Thoracic aorta (tissue), 2 donors: Measurements from ENCODE around the gene PARK7. TPM values are rescaled to one million over a fixed set of nuclear protein-coding genes. Genes with fewer than 3 reads are reported as not detected.

ENCODE experiments used
- ATAC-seq: fragments of 150-250 bp; one replicate; pipeline ENCODE4 v1.8.0; 2017; ENCODE audit warnings: low read depth; ENCODE audit not compliant: insufficient number of reproducible peaks, low FRiP score
- DNase-seq: peaks from one replicate; pipeline ENCODE4 v3.0.0-alpha.2; 2020; ENCODE audit warnings: low spot score
- H3K27ac ChIP-seq, 2 donors: fragments of 200-600 bp; sonication (generic); 1 replicate in 1 of 2; 2 replicates in 1 of 2; pipeline ENCODE4 v1.5.1; 2016; ENCODE audit warnings: mild to moderate bottlenecking in 2 of 2, moderate library complexity in 2 of 2
- H3K27me3 ChIP-seq: fragments of 200-600 bp; sonication (generic); replicated peaks from 2 replicates; pipeline ENCODE4 v1.6.0; 2016; ENCODE audit warnings: mild to moderate bottlenecking; ENCODE audit not compliant: insufficient read depth
- H3K36me3 ChIP-seq: fragments of 200-600 bp; sonication (generic); one replicate; pipeline ENCODE4 v1.5.1; 2016
- H3K4me1 ChIP-seq, 2 donors: fragments of 200-600 bp; sonication (generic); 1 replicate in 1 of 2; 2 replicates in 1 of 2; pipeline versions ENCODE4 v1.5.1 to v1.6.0; 2016; ENCODE audit warnings: low read depth in 2 of 2, mild to moderate bottlenecking in 1 of 2; ENCODE audit not compliant: control insufficient read depth in 1 of 2
- H3K4me3 ChIP-seq: fragments of 200-600 bp; sonication (generic); 2 replicates; pipeline ENCODE4 v1.5.1; 2016; ENCODE audit warnings: mild to moderate bottlenecking
- H3K9me3 ChIP-seq: fragments of 200-600 bp; sonication (generic); 2 replicates; pipeline ENCODE4 v1.5.1; 2016
- CTCF ChIP-seq: fragments of 200-600 bp; sonication (generic); IDR thresholded peaks from one replicate; pipeline ENCODE4 v1.5.1; 2019; ENCODE audit warnings: antibody characterized with exemption
- total RNA-seq, 2 donors: library from RNA; depleted of rRNA; stranded (reverse); fragments of >200 nt; gene quantifications; one replicate each; pipeline versions ENCODE4 v1.1.0 to v1.2.3, GENCODE V29; 2016

Gene PARK7
- total RNA-seq, 2 donors from 2014 or later = 140 to 145 TPM

GRCh38 chr1:8004803-8005573 is 43.5 kb downstream of the PARK7 start:
- DNase-seq (peak; percentile 66), ATAC-seq (peak; percentile 98)
- TF ChIP-seq CTCF = no peak
- H3K36me3 ChIP-seq = peaks cover 11% of the 10 kb centered on the region
- H3K9me3 ChIP-seq = no peaks in the 10 kb centered on the region
- peak overlapping the region; percentile 25 for H3K4me3 ChIP-seq
- peaks cover 6 to 23% of the 10 kb centered on the region in 2 donors for H3K4me1 ChIP-seq
- H3K27ac ChIP-seq = peak overlapping the region; percentile 59 to 60
- no peaks in the 10 kb centered on the region for H3K27me3 ChIP-seq

GRCh38 chr1:8006037-8006963 is 44.8 kb downstream of the PARK7 start:
- ATAC-seq (no peak), DNase-seq (no peak)
- no peaks in the 10 kb centered on the region for H3K27me3 ChIP-seq
- H3K27ac ChIP-seq = peak overlapping the region in 1 of 2 donors; percentile 59
- no peak for TF ChIP-seq CTCF
- H3K4me1 ChIP-seq = peaks cover 6 to 23% of the 10 kb centered on the region in 2 donors
- peaks cover 19% of the 10 kb centered on the region for H3K36me3 ChIP-seq
- no peaks in the 10 kb centered on the region for H3K9me3 ChIP-seq
- H3K4me3 ChIP-seq = no peak overlapping the region

DNA sequence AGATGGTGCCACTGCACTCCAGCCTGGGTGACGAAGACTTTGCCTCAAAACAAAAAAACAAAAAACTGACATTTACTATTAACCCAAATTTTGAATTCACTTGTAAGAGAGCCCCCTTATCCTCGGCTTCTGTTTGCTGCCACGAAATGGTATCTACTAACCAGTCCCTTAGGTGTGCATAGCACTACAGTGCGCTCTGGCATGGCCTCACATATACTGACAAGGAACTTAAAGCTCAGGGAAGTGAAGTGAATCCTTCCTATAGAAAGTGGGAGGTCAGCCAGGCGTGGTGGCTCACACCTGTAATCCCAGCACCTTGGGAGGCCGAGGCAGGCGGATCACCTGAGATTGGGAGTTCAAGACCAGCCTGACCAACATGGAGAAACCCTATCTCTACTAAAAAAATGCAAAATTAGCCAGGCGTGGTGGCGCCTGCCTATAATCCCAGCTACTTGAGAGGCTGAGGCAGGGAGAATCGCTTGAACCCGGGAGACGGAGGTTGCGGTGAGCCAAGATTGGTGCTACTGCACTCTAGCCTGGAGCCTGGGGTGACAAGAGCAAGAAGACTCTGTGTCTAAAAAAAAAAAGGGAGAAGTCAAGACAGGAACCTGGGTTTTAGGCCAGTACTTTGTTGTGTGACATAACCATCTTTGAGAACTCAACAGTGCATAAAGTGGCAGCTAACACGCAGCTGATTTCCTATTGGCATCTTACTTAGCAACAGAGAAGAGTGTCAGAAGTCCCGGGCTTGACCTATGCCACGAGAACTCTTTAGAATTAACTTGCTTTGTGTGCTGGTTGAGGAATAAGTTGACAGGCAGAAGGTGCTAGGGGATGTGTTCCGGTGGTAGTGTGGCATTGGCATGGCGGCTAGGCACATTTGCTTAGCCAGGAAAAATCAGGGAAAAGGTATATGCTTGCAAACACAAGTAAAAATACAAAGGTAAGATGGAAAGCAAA is 47.8 kb downstream of the PARK7 start:
- peaks cover 34% of the 10 kb centered on the region for H3K36me3 ChIP-seq
- H3K4me1 ChIP-seq = peaks cover 6 to 21% of the 10 kb centered on the region in 2 donors

GRCh38 chr1:8010080-8010664 is 48.7 kb downstream of the PARK7 start:
- Histone ChIP-seq H3K36me3 (peaks cover 36% of the 10 kb centered on the region), H3K4me3 (no peak overlapping the region), H3K27me3 (no peaks in the 10 kb centered on the region), H3K4me1 (peaks cover 7 to 22% of the 10 kb centered on the region in 2 donors), H3K9me3 (no peaks in the 10 kb centered on the region), H3K27ac (no peak overlapping the region)
- no peak for DNase-seq
- TF ChIP-seq CTCF = no peak
- ATAC-seq = no peak

More for the DNA sequence above, 47.8 kb downstream of the PARK7 start:
- ATAC-seq (no peak), DNase-seq (no peak)
- Histone ChIP-seq H3K27me3 (no peaks in the 10 kb centered on the region), H3K27ac (no peak overlapping the region), H3K4me3 (no peak overlapping the region), H3K9me3 (no peaks in the 10 kb centered on the region)
- no peak for TF ChIP-seq CTCF
